WERI-Rb-1 (cell line): ENCODE results near the gene ZBTB45.

Experiments used
- DNase-seq: peaks from one replicate; pipeline ENCODE4 v3.0.0-alpha.2; 2020
- H3K27ac ChIP-seq: fragments of 250-450 bp; sonication (Bioruptor Pico); 2 replicates; pipeline ENCODE4 v1.5.1; 2020; ENCODE audit warnings: mild to moderate bottlenecking, moderate library complexity
- H3K27me3 ChIP-seq: fragments of 250-450 bp; sonication (Bioruptor Pico); 2 replicates; pipeline ENCODE4 v1.5.1; 2021; ENCODE audit warnings: mild to moderate bottlenecking, low read depth, moderate library complexity; ENCODE audit not compliant: insufficient read depth, severe bottlenecking
- H3K36me3 ChIP-seq: fragments of 250-450 bp; sonication (Bioruptor Pico); 2 replicates; pipeline ENCODE4 v1.5.1; 2020; ENCODE audit warnings: mild to moderate bottlenecking, moderate library complexity
- H3K4me3 ChIP-seq: 2 replicates; pipeline ENCODE4 v1.5.1; 2011; ENCODE audit warnings: low read depth, mild to moderate bottlenecking, control low read depth, low read length
- H3K9me3 ChIP-seq: fragments of 250-450 bp; sonication (Bioruptor Pico); 2 replicates; pipeline ENCODE4 v1.5.1; 2021; ENCODE audit warnings: mild to moderate bottlenecking, moderate library complexity; ENCODE audit not compliant: severe bottlenecking
- TF ChIP-seq, protein P1 (sequence below): IDR thresholded peaks from 2 replicates; pipeline ENCODE4 v1.5.1; 2011; ENCODE audit warnings: low read depth, mild to moderate bottlenecking, control low read depth, inconsistent platforms, low read length

ZBTB45 gene

DNA sequence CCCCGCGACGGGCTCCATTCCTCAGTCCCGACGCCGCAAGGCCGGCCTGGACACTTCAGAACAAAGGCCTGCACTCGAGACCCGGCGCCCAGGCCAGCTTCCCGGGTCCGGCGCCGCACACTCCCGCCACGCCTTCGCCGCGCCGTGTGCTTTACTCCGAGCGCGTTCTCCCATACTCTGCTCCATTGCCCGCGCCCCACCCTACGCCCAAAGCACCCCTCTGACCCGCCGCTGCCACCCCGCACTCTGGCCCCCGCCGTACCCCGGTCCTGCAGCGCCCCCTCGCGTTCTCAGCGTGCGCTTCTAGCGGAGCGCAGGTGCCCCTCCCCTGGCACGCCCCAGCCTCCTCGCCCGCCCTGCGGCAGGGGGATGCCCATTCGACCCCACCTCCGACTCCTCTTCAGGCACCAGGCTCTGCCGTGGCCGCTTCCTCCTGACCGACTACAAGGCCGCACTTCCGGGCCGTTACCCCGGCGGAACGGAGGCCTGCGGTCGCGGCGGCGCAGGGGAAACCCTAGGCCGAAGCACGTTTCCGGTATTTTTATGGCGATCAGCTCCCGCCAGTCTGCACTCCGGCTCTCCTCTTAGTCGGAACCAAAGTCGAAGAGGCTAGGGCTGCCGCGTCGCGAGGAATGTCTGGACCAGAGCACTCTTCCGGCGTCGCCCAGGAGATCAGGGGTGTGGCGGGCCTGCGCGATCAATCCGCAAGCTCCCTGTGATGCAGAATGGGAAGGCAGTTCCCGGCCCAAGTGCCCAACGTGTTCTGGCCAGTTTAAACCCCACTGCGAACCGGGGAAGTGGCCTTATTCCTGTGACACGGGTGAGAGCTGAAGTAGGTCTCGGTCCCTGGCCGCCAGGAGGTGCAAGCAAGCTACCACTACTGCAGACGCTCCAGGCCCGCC lies at the start of gene ZBTB45:
Gene ZBTB45, minus strand, starts transcription at position 456 of the 902 bp plus-strand sequence. CDS start 2,137 bp downstream, outside the sequence.
- TF ChIP-seq, protein P1, sequence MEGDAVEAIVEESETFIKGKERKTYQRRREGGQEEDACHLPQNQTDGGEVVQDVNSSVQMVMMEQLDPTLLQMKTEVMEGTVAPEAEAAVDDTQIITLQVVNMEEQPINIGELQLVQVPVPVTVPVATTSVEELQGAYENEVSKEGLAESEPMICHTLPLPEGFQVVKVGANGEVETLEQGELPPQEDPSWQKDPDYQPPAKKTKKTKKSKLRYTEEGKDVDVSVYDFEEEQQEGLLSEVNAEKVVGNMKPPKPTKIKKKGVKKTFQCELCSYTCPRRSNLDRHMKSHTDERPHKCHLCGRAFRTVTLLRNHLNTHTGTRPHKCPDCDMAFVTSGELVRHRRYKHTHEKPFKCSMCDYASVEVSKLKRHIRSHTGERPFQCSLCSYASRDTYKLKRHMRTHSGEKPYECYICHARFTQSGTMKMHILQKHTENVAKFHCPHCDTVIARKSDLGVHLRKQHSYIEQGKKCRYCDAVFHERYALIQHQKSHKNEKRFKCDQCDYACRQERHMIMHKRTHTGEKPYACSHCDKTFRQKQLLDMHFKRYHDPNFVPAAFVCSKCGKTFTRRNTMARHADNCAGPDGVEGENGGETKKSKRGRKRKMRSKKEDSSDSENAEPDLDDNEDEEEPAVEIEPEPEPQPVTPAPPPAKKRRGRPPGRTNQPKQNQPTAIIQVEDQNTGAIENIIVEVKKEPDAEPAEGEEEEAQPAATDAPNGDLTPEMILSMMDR = peak; percentile 74
- peak within 1 kb of the TSS; percentile 54 for H3K4me3 ChIP-seq
- H3K27me3 ChIP-seq = no peaks in the 10 kb centered on the region
- peaks cover 13% of the 10 kb centered on the region for H3K36me3 ChIP-seq
- peak; percentile 94 for DNase-seq
- peak within 1 kb of the TSS; percentile 95 for H3K27ac ChIP-seq
- no peaks in the 10 kb centered on the region for H3K9me3 ChIP-seq

DNA sequence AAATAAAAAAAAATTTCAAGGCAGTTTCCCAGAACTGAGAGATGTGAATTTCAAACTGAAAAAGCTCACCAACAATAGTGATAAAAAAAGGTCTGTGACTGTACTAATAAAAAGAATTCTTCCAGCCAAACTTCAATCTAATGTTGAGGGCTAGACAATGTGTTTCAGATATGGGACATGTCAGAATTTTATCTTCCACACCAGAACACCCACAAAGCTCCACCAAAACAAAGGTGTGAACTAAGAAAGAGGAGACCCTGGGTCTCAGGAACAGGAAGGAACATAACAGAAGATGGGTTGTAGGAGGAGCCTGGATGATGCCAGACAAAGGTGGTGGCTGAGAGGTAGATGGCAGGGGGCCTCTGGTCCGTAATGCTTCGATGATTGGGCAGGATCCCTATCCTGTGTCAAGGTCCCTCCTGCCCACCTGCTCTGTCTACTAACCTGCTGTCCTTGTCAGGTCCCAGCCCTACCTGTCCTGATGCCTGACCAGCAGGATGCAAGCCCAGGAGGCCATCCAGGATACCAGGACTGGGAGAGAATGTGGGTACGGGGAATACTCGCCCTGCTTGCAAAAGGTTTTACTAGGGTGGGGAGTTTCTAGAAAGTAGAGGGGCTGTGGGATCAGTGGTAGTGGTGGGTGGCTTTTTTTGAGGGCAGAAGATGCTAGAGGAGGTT lies 49.0 kb upstream of the ZBTB45 start:
- no peak for DNase-seq
- Histone ChIP-seq H3K27me3 (no peaks in the 10 kb centered on the region), H3K36me3 (peaks cover 31% of the 10 kb centered on the region), H3K27ac (no peak overlapping the region), H3K9me3 (no peaks in the 10 kb centered on the region), H3K4me3 (no peak overlapping the region)
- TF ChIP-seq, protein P1 = no peak

DNA sequence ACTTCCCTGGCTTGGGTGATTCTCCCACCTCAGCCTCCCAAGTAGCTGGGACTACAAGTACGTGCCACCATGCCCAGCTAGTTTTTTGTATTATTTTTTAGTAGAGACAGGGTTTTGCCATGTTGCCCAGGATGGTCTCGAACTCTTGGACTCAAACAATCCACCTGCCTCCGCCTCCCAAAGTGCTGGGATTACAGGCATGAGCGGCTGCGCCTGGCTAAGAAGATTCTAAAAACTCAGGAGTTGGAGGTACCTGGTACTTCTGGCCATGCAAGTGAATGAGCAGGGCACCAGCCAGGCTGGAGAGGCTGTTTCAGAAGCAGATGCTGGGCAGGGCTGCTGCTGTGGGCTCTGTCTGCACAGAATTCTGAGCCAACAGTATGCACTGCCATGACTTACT lies 47.4 kb upstream of the ZBTB45 start:
- H3K27ac ChIP-seq = no peak overlapping the region
- H3K36me3 ChIP-seq = peaks cover 31% of the 10 kb centered on the region
- TF ChIP-seq, protein P1 = no peak
- H3K4me3 ChIP-seq = no peak overlapping the region
- DNase-seq = no peak
- no peaks in the 10 kb centered on the region for H3K27me3 ChIP-seq
- H3K9me3 ChIP-seq = no peaks in the 10 kb centered on the region

DNA sequence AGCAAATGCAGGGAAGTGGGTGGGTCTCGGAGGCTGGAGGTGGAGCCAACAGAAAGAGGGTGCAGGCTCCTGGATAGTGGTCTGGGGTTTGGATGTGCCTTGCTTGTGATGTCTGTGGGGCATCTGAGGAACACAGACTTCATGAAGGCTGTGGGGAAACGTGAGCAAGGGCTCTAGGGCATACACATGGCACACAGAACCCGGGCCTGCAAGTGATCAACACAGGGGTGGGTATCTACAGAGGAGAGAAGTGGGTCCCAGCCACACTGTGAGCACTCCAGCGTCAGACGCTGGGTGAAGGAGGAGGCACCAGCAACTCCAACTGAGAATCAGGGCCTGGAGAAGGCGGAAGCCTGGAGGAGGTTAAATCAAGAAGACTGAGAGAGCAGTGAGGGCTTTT lies 44.2 kb upstream of the ZBTB45 start:
- peaks cover 8% of the 10 kb centered on the region for H3K36me3 ChIP-seq
- DNase-seq = no peak
- H3K27ac ChIP-seq = no peak overlapping the region
- no peaks in the 10 kb centered on the region for H3K9me3 ChIP-seq
- TF ChIP-seq, protein P1 = no peak
- no peaks in the 10 kb centered on the region for H3K27me3 ChIP-seq
- H3K4me3 ChIP-seq = no peak overlapping the region

DNA sequence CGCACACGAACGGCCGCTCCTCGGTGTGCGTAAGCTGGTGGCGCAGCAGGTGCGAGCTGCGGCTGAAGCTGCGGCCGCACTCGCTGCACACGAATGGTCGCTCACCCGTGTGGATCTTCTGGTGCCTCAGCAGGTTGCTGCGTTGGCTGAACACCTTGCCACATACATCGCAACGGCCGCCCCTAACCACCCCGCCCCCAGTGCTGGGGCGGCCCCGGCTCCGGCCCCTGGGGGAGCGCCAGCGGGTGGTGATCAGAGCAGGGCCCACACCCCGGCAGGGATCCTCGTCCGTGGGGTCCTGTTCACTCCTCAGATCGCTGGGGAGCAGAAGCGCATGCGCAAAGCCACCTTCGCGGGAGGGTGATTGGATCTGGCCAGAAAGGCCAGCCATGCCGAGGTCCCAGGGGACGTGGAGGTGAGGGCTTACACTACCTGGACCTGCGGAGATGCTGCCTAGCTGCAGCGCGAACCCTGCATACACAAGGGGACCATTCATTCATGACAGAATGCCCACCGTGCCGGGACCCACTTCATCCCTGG lies 43.5 kb upstream of the ZBTB45 start:
- H3K4me3 ChIP-seq = peak overlapping the region; percentile 43
- H3K27ac ChIP-seq = peak overlapping the region; percentile 35; the same call in 1 of the 2 replicates
- peaks cover 7% of the 10 kb centered on the region for H3K36me3 ChIP-seq
- no peaks in the 10 kb centered on the region for H3K27me3 ChIP-seq
- DNase-seq = peak; percentile 78
- TF ChIP-seq, protein P1 = no peak
- H3K9me3 ChIP-seq = no peaks in the 10 kb centered on the region
